ENCODE results near the gene C11orf16.
"Not testable (repeated sequence)": the region's sequence is repeated elsewhere in the genome, so short reads cannot be mapped to it uniquely, and the experiment has no call there.

C11orf16 gene

GRCh38 chr11:8886322-8886721 is 46.4 kb downstream of the C11orf16 start:
- TF ChIP-seq, protein P1, sequence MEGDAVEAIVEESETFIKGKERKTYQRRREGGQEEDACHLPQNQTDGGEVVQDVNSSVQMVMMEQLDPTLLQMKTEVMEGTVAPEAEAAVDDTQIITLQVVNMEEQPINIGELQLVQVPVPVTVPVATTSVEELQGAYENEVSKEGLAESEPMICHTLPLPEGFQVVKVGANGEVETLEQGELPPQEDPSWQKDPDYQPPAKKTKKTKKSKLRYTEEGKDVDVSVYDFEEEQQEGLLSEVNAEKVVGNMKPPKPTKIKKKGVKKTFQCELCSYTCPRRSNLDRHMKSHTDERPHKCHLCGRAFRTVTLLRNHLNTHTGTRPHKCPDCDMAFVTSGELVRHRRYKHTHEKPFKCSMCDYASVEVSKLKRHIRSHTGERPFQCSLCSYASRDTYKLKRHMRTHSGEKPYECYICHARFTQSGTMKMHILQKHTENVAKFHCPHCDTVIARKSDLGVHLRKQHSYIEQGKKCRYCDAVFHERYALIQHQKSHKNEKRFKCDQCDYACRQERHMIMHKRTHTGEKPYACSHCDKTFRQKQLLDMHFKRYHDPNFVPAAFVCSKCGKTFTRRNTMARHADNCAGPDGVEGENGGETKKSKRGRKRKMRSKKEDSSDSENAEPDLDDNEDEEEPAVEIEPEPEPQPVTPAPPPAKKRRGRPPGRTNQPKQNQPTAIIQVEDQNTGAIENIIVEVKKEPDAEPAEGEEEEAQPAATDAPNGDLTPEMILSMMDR (IDR thresholded peaks at IDR 0.05; ENCODE audit: low read length), result no peak
- TF ChIP-seq EZH2phosphoT487 (IDR thresholded peaks at IDR 0.05; ENCODE audit: low read length) (no peak), EZH2 (optimal IDR thresholded peaks at IDR 0.05; ENCODE audit: low read depth, low read length) (no peak)
- H3K36me3 ChIP-seq (replicated peaks; ENCODE audit: insufficient read depth, low read length), result no peaks in the 10 kb centered on the region
- H3F3A ChIP-seq (ENCODE audit: insufficient read depth, low read length), result no peaks in the 10 kb centered on the region
- no peak overlapping the region for H3K4me2 ChIP-seq (ENCODE audit: low read depth, low read length)
- H3K79me2 ChIP-seq (ENCODE audit: low read length), result no peaks in the 10 kb centered on the region
- H3K4me1 ChIP-seq (ENCODE audit: low read length), result no peaks in the 10 kb centered on the region
- H2AFZ ChIP-seq (ENCODE audit: low read length), result no peak overlapping the region
- no peak for DNase-seq
- no peaks in the 10 kb centered on the region for H3K27me3 ChIP-seq (replicated peaks; ENCODE audit: insufficient read depth, low read length)
- H4K20me1 ChIP-seq (ENCODE audit: insufficient read depth, low read length), result no peaks in the 10 kb centered on the region
- no peak overlapping the region for H3K4me3 ChIP-seq (ENCODE audit: low read length)
- H3K27ac ChIP-seq (ENCODE audit: low read length), result no peak overlapping the region
- H3K9ac ChIP-seq (ENCODE audit: low read length), result no peak overlapping the region
- H3K9me2 ChIP-seq (replicated peaks; ENCODE audit: insufficient read depth, low read length), result no peaks in the 10 kb centered on the region
- H3K9me3 ChIP-seq (replicated peaks; ENCODE audit: insufficient read depth, low read length), result no peaks in the 10 kb centered on the region

DNA sequence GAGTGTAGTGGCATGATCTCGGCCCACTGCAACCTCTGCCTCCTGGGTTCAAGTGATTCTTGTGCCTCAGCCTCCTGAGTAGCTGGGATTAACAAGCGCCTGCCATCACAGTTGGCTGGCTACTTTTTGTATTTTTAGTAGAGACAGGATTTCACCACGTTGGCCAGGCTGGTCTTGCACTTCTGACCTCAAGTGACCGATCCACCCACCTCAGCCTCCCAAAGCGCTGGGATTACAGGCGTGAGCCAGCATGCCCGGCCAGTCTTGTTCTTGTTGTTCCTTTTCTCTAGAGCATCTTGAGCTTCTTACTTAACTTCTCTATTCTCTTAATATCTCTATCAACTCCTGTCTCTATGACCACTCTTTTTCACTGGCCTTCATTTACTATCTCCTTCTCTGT is 51.2 kb downstream of the C11orf16 start:
- not testable (repeated sequence) for H3K9me3 ChIP-seq (replicated peaks; ENCODE audit: insufficient read depth, low read length); H3K27me3 ChIP-seq (replicated peaks; ENCODE audit: insufficient read depth, low read length); H3K27ac ChIP-seq (ENCODE audit: low read length); H3F3A ChIP-seq (ENCODE audit: insufficient read depth, low read length); H3K36me3 ChIP-seq (replicated peaks; ENCODE audit: insufficient read depth, low read length); H3K9me2 ChIP-seq (replicated peaks; ENCODE audit: insufficient read depth, low read length); H3K4me1 ChIP-seq (ENCODE audit: low read length); H3K9ac ChIP-seq (ENCODE audit: low read length); H2AFZ ChIP-seq (ENCODE audit: low read length); H4K20me1 ChIP-seq (ENCODE audit: insufficient read depth, low read length); H3K79me2 ChIP-seq (ENCODE audit: low read length); H3K4me2 ChIP-seq (ENCODE audit: low read depth, low read length); DNase-seq; H3K4me3 ChIP-seq (ENCODE audit: low read length)

GRCh38 chr11:8878771-8879170 is 54.0 kb downstream of the C11orf16 start:
- Histone ChIP-seq H3K9ac (ENCODE audit: low read length) (no peak overlapping the region), H3K36me3 (replicated peaks; ENCODE audit: insufficient read depth, low read length) (no peaks in the 10 kb centered on the region), H3K4me2 (ENCODE audit: low read depth, low read length) (no peak overlapping the region), H3K9me2 (replicated peaks; ENCODE audit: insufficient read depth, low read length) (no peaks in the 10 kb centered on the region), H3F3A (ENCODE audit: insufficient read depth, low read length) (no peaks in the 10 kb centered on the region), H3K4me3 (ENCODE audit: low read length) (no peak overlapping the region), H4K20me1 (ENCODE audit: insufficient read depth, low read length) (no peaks in the 10 kb centered on the region), H2AFZ (ENCODE audit: low read length) (no peak overlapping the region), H3K79me2 (ENCODE audit: low read length) (no peaks in the 10 kb centered on the region), H3K4me1 (ENCODE audit: low read length) (no peaks in the 10 kb centered on the region), H3K27ac (ENCODE audit: low read length) (no peak overlapping the region), H3K9me3 (replicated peaks; ENCODE audit: insufficient read depth, low read length) (no peaks in the 10 kb centered on the region), H3K27me3 (replicated peaks; ENCODE audit: insufficient read depth, low read length) (no peaks in the 10 kb centered on the region)
- no peak for TF ChIP-seq EZH2phosphoT487 (IDR thresholded peaks at IDR 0.05; ENCODE audit: low read length)
- TF ChIP-seq EZH2 (optimal IDR thresholded peaks at IDR 0.05; ENCODE audit: low read depth, low read length), result no peak
- TF ChIP-seq, protein P1 (IDR thresholded peaks at IDR 0.05; ENCODE audit: low read length), result no peak
- no peak for DNase-seq

DNA sequence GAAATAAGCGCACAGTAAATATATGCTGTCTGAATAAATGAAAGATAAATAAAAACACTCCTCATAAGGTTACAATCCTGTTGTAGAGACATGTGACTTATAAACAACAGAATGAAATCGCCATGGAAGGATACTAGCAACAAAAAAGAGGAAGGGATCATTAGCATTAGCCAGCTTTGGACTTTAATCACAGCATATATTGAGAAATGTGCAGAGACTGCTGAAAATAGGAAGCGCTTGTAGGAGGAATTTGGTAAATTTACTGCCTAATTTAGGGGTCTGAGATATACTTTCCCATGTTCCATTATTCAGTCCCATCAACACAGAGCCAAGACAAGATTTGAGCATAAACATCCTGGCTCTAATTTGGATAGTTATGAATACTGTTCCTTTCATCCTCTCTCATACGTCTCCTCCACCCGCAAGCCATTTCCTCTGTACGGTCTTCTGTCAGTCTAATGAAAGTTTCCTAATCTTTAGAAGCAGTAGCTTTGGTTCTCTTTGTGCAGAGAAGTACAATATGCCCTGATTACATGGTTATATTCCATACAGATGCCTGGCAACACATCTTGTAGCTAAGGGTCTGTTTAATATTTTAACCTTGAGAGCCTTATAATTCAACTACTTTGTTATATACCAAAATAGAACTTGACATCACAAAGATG is 58.9 kb downstream of the C11orf16 start:
- Histone ChIP-seq H3K27ac (ENCODE audit: low read length) (no peak overlapping the region), H3K9me3 (replicated peaks; ENCODE audit: insufficient read depth, low read length) (no peaks in the 10 kb centered on the region), H3F3A (ENCODE audit: insufficient read depth, low read length) (no peaks in the 10 kb centered on the region), H3K27me3 (replicated peaks; ENCODE audit: insufficient read depth, low read length) (0 out of 2 replicates have a peak, but pooled peaks cover 2% of the 10 kb centered on the region), H3K9ac (ENCODE audit: low read length) (no peak overlapping the region), H3K4me3 (ENCODE audit: low read length) (no peak overlapping the region), H3K79me2 (ENCODE audit: low read length) (no peaks in the 10 kb centered on the region), H4K20me1 (ENCODE audit: insufficient read depth, low read length) (no peaks in the 10 kb centered on the region), H2AFZ (ENCODE audit: low read length) (no peak overlapping the region), H3K4me1 (ENCODE audit: low read length) (no peaks in the 10 kb centered on the region), H3K36me3 (replicated peaks; ENCODE audit: insufficient read depth, low read length) (no peaks in the 10 kb centered on the region), H3K4me2 (ENCODE audit: low read depth, low read length) (no peak overlapping the region), H3K9me2 (replicated peaks; ENCODE audit: insufficient read depth, low read length) (no peaks in the 10 kb centered on the region)
- TF ChIP-seq, protein P1 (IDR thresholded peaks at IDR 0.05; ENCODE audit: low read length), result no peak
- TF ChIP-seq EZH2 (optimal IDR thresholded peaks at IDR 0.05; ENCODE audit: low read depth, low read length) (no peak), EZH2phosphoT487 (IDR thresholded peaks at IDR 0.05; ENCODE audit: low read length) (no peak)
- no peak for DNase-seq
